Endothelial cell of hepatic sinusoid (primary cell): ENCODE data around the gene SH3BP1.

Experiments
- in situ Hi-C: cut with HindIII; loops from 2 replicates; pipeline ENCODE4 v1.10.0; 2017; ENCODE audit warnings: low sequenced_read_pairs

The SH3BP1 gene

GRCh38 chr22:37611207-37611606 lies 28.3 kb upstream of the SH3BP1 start:
- in situ Hi-C loops = no loop called here

- in situ Hi-C loops = no loop called here
Measured at GRCh38 chr22:37616201-37617083, 23.0 kb upstream of the SH3BP1 start.

GRCh38 chr22:37617431-37617830 lies 22.0 kb upstream of the SH3BP1 start:
- in situ Hi-C loops = no loop called here

GRCh38 chr22:37618072-37618656 lies 21.3 kb upstream of the SH3BP1 start:
- in situ Hi-C loops = no loop called here

GRCh38 chr22:37618674-37619073 lies 20.8 kb upstream of the SH3BP1 start:
- in situ Hi-C loops = no loop called here

- in situ Hi-C loops = loop anchor here (10.0 kb wide), 1 partner anchor 195 kb away; no protein-coding TSS in a partner anchor
Measured at GRCh38 chr22:37619991-37620390, 19.5 kb upstream of the SH3BP1 start.

- in situ Hi-C loops = loop anchor here (10.0 kb wide), 1 partner anchor 193 kb away; no protein-coding TSS in a partner anchor
Measured at GRCh38 chr22:37621352-37621860, 18.1 kb upstream of the SH3BP1 start.

- in situ Hi-C loops = loop anchor here (10.0 kb wide), 1 partner anchor 191 kb away; no protein-coding TSS in a partner anchor
Measured at GRCh38 chr22:37623075-37624016, 16.1 kb upstream of the SH3BP1 start.

- in situ Hi-C loops = loop anchor here (10.0 kb wide), 1 partner anchor 191 kb away; no protein-coding TSS in a partner anchor
Measured at GRCh38 chr22:37624017-37624365, 15.5 kb upstream of the SH3BP1 start.

- in situ Hi-C loops = loop anchor here (10.0 kb wide), 1 partner anchor 190 kb away; no protein-coding TSS in a partner anchor
Measured at GRCh38 chr22:37624876-37625275, 14.6 kb upstream of the SH3BP1 start.

GRCh38 chr22:37625737-37626136 lies 13.7 kb upstream of the SH3BP1 start:
- in situ Hi-C loops = loop anchor here (10.0 kb wide), 1 partner anchor 189 kb away; no protein-coding TSS in a partner anchor

- in situ Hi-C loops = loop anchor here (10.0 kb wide), 1 partner anchor 189 kb away; no protein-coding TSS in a partner anchor
Measured at GRCh38 chr22:37626144-37626543, 13.3 kb upstream of the SH3BP1 start.

- in situ Hi-C loops = loop anchor here (10.0 kb wide), 1 partner anchor 188 kb away; no protein-coding TSS in a partner anchor
Measured at GRCh38 chr22:37626556-37627075, 12.9 kb upstream of the SH3BP1 start.

GRCh38 chr22:37627121-37627520 lies 12.3 kb upstream of the SH3BP1 start:
- in situ Hi-C loops = loop anchor here (10.0 kb wide), 1 partner anchor 188 kb away; no protein-coding TSS in a partner anchor

GRCh38 chr22:37627545-37627944 lies 11.9 kb upstream of the SH3BP1 start:
- in situ Hi-C loops = loop anchor here (10.0 kb wide), 1 partner anchor 187 kb away; no protein-coding TSS in a partner anchor

GRCh38 chr22:37628830-37629229 lies 10.6 kb upstream of the SH3BP1 start:
- in situ Hi-C loops = loop anchor here (10.0 kb wide), 1 partner anchor 186 kb away; no protein-coding TSS in a partner anchor

GRCh38 chr22:37629928-37630327 lies 9.5 kb upstream of the SH3BP1 start:
- in situ Hi-C loops = loop anchor here (10.0 kb wide), 1 partner anchor 185 kb away; no protein-coding TSS in a partner anchor

GRCh38 chr22:37630839-37631435 lies 8.5 kb upstream of the SH3BP1 start:
- in situ Hi-C loops = no loop called here

GRCh38 chr22:37631448-37632173 lies 7.9 kb upstream of the SH3BP1 start:
- in situ Hi-C loops = no loop called here
